Kidney epithelial cell (primary cell): ENCODE measurements around the gene PCNX1. TPM values are rescaled to one million over a fixed set of nuclear protein-coding genes. Genes with fewer than 3 reads are reported as not detected.

Source experiments
- DNase-seq: peaks from one replicate; pipeline ENCODE4 v3.0.0-alpha.2; 2010; ENCODE audit warnings: low read depth
- H3K27me3 ChIP-seq: 2 replicates; pipeline ENCODE4 v1.6.0; 2011; ENCODE audit warnings: low read length; ENCODE audit not compliant: control insufficient read depth, insufficient read depth
- H3K36me3 ChIP-seq: 2 replicates; pipeline ENCODE4 v1.5.1; 2011; ENCODE audit warnings: low read length; ENCODE audit not compliant: control insufficient read depth, insufficient read depth
- H3K4me3 ChIP-seq: 2 replicates; pipeline ENCODE4 v1.5.1; 2011; ENCODE audit warnings: low read depth, mild to moderate bottlenecking, control low read depth, low read length
- total RNA-seq: library from RNA; depleted of rRNA; stranded (reverse); fragments of >200 nt; gene quantifications from 2 replicates; pipeline ENCODE4 v1.2.3, GENCODE V29; 2015
- TF ChIP-seq, protein P1 (sequence below): IDR thresholded peaks from 2 replicates; pipeline ENCODE4 v1.5.1; 2011; ENCODE audit warnings: mild to moderate bottlenecking, moderate library complexity, low read length, control low read depth, inconsistent platforms; ENCODE audit not compliant: insufficient read depth, poor library complexity, severe bottlenecking

Gene PCNX1
- total RNA-seq, 1 donor from 2014 or later = 26.9 TPM

DNA sequence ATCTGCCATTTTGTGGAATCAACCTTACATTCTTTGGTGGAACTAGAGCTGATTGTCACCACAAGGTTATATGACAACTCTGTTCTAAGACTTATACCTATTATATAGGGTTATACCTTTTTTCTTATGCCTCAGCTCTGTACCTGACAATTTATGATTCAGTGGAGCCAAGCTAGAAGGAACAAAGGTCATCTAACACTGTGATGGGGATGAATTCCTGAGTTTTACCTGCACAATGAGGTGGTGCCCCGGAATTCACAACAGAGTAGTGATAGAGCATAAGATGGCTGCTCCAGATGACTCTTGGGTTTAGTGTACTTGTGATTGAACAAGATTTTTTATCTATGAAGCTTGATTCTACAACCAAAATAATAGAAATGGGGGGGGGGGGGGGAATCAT is 207.3 kb downstream of the PCNX1 start:
- Histone ChIP-seq H3K36me3 (no peaks in the 10 kb centered on the region), H3K4me3 (no peak overlapping the region), H3K27me3 (no peaks in the 10 kb centered on the region)
- TF ChIP-seq, protein P1, sequence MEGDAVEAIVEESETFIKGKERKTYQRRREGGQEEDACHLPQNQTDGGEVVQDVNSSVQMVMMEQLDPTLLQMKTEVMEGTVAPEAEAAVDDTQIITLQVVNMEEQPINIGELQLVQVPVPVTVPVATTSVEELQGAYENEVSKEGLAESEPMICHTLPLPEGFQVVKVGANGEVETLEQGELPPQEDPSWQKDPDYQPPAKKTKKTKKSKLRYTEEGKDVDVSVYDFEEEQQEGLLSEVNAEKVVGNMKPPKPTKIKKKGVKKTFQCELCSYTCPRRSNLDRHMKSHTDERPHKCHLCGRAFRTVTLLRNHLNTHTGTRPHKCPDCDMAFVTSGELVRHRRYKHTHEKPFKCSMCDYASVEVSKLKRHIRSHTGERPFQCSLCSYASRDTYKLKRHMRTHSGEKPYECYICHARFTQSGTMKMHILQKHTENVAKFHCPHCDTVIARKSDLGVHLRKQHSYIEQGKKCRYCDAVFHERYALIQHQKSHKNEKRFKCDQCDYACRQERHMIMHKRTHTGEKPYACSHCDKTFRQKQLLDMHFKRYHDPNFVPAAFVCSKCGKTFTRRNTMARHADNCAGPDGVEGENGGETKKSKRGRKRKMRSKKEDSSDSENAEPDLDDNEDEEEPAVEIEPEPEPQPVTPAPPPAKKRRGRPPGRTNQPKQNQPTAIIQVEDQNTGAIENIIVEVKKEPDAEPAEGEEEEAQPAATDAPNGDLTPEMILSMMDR = no peak
- no peak for DNase-seq

- no peaks in the 10 kb centered on the region for H3K27me3 ChIP-seq
- TF ChIP-seq, protein P1 = no peak
These were observed 208.0 kb downstream of the PCNX1 start for GRCh38 chr14:71115306-71115705.

GRCh38 chr14:71115821-71116567 is 208.7 kb downstream of the PCNX1 start:
- no peaks in the 10 kb centered on the region for H3K36me3 ChIP-seq
- TF ChIP-seq, protein P1 = no peak
- H3K27me3 ChIP-seq = no peaks in the 10 kb centered on the region
- no peak overlapping the region for H3K4me3 ChIP-seq
- DNase-seq = no peak

More at GRCh38 chr14:71115306-71115705, 208.0 kb downstream of the PCNX1 start:
- Histone ChIP-seq H3K4me3 (no peak overlapping the region), H3K36me3 (no peaks in the 10 kb centered on the region)
- DNase-seq = no peak

DNA sequence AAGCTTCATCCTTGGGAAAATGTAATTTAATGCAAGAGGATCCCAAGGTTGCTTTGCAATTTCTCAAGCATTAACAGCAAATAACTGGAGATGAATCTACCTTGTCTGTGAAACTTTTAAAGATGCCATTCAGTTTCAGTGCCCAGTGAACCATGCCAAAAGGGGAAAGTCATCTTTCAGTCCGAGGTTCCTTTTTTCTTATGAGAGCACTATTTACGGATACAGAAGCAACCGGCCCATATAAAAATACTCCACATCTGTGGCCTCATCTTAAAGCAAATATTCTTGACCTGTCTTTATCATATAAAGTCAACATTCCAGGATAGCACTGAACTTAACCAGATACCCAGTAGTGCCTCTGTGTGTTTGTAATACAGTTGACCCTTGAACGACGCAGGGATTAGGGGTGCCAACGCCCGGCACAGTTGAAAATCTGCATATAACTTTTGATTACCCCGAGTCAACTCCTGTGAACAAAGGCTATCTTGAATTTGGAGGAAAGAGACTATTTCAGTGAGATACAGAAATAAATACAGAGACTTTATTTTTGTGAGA is 209.4 kb downstream of the PCNX1 start:
- no peaks in the 10 kb centered on the region for H3K36me3 ChIP-seq
- H3K4me3 ChIP-seq = no peak overlapping the region
- no peaks in the 10 kb centered on the region for H3K27me3 ChIP-seq
- DNase-seq = no peak
- TF ChIP-seq, protein P1 = no peak

DNA sequence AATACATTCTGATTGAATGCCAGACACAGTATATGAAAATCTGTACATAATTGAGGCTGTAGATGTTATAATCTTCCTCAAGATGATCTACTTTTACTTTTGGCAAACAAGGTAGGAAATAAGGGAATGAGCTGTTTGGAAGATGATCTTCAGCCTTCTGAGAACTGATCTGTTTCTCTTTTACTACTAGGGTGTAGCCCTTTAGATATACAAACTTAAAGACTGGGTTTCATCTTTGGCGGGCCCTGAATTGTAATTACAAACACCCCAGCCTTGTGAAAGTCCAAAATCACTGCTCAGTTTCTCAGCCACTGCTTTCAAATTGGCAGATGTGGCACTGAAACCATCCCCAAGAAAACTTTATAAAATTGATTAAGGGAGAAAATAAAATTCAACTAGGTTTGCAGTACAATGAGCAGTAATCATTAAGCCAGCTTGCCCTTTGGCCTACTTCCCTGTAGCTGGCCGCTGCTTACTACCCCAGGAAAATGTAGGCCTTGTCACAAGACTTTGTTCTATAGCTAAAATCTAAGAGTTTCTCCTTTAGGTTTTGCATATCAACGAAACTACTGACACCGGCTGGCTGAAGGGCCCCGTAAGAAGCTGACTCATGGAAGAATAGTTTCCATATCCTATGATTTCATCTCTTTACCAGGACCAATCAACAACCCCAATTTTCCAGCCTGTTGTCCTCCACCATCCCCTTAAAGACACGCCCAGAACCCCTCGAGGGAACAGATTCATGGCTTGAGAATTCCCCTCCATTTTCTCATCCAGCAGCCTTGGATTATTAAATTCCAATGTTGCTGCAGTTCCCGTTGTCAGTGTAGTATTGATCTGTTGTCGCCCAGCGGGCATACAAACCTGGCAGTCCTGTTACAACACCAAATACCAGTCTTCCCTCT is 210.8 kb downstream of the PCNX1 start:
- Histone ChIP-seq H3K27me3 (no peaks in the 10 kb centered on the region), H3K4me3 (no peak overlapping the region), H3K36me3 (no peaks in the 10 kb centered on the region)
- TF ChIP-seq, protein P1 = no peak
- peak; percentile 38 for DNase-seq
